Measurements from ENCODE around the gene ASPDH.

ASPDH gene

DNA sequence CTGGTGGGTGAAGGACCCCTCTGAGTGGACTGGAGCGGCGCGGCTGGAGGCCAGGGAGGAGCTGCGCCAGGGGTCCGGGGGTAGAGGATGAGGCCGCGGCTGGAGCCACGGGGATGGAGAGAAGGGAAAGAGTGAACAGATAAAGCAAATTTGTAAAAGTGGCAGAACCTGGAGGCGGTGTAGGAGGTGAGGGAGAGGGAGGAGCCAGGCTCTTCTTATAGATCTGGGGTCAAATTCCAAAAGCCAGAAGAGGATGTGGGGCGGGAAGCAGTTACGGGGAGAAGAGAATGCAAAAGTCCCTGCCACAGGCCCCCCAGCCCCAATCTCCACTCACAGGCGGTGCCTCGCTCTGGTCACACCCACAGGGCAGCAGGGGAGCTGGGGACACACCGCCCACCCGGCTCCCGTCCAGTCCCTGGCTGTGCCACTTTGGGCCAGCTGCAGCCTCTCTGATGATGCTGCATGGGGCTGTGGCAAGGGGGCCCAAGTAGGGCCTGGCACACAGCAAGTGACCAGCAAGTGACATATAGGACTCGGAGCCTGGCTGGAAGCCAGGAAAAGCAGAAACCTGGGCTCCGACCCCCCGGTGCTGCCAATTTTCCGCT is 43.4 kb upstream of the ASPDH start:
- peak overlapping the region; percentile 55 for H3K27ac ChIP-seq
- H3K4me3 ChIP-seq (ENCODE audit: low read depth, low read length), result no peak overlapping the region
- H3K9me3 ChIP-seq (ENCODE audit: severe bottlenecking), result no peaks in the 10 kb centered on the region
- TF ChIP-seq, protein P1, sequence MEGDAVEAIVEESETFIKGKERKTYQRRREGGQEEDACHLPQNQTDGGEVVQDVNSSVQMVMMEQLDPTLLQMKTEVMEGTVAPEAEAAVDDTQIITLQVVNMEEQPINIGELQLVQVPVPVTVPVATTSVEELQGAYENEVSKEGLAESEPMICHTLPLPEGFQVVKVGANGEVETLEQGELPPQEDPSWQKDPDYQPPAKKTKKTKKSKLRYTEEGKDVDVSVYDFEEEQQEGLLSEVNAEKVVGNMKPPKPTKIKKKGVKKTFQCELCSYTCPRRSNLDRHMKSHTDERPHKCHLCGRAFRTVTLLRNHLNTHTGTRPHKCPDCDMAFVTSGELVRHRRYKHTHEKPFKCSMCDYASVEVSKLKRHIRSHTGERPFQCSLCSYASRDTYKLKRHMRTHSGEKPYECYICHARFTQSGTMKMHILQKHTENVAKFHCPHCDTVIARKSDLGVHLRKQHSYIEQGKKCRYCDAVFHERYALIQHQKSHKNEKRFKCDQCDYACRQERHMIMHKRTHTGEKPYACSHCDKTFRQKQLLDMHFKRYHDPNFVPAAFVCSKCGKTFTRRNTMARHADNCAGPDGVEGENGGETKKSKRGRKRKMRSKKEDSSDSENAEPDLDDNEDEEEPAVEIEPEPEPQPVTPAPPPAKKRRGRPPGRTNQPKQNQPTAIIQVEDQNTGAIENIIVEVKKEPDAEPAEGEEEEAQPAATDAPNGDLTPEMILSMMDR (IDR thresholded peaks at IDR 0.05; ENCODE audit: low read depth, low read length), result no peak
- H3K36me3 ChIP-seq, result peaks cover 15% of the 10 kb centered on the region
- DNase-seq, result no peak
- no peaks in the 10 kb centered on the region for H3K27me3 ChIP-seq (ENCODE audit: insufficient read depth, low read depth, severe bottlenecking)

DNA sequence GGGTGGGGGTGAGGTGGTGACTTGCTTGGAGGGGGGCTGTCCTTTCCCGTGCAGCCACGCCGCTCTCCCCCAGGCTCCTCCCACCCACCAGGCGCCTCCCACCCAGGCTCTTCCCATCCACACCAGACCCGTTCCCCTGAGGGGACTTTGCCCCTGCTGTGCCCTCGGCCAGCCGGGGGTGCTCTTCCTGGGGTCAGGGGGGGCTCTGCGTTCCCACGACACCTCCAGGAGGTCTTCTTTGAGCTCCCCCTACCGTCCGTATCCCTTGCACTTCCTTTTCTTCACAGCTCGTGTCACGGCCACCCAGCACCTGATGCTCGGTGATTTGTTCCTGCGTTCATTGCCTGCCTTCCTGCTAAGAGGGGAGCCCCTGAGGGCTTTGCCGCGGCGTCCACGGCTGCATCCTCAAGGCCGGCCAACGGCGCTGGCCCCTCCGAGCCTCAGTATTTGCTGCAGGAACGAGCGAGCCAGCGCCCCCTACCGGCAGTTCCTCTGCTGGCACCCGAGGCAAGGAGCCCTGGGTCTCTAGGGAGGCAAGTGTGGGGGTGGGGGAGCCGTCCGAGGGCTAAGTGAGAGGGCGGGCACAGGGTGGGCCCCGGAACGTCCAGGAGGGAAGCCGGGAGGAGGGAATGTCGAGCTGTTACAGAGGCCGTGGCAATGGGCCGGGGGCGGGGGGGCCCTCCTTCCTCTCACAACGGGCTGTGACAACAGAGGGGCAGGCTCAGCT is 42.7 kb upstream of the ASPDH start:
- Histone ChIP-seq H3K4me3 (ENCODE audit: low read depth, low read length) (peak overlapping the region; percentile 46), H3K27me3 (ENCODE audit: insufficient read depth, low read depth, severe bottlenecking) (no peaks in the 10 kb centered on the region), H3K9me3 (ENCODE audit: severe bottlenecking) (no peaks in the 10 kb centered on the region), H3K27ac (peak overlapping the region; percentile 59), H3K36me3 (peaks cover 11% of the 10 kb centered on the region)
- TF ChIP-seq, protein P1 (IDR thresholded peaks at IDR 0.05; ENCODE audit: low read depth, low read length), result peak; percentile 80
- peak; percentile 93 for DNase-seq

DNA sequence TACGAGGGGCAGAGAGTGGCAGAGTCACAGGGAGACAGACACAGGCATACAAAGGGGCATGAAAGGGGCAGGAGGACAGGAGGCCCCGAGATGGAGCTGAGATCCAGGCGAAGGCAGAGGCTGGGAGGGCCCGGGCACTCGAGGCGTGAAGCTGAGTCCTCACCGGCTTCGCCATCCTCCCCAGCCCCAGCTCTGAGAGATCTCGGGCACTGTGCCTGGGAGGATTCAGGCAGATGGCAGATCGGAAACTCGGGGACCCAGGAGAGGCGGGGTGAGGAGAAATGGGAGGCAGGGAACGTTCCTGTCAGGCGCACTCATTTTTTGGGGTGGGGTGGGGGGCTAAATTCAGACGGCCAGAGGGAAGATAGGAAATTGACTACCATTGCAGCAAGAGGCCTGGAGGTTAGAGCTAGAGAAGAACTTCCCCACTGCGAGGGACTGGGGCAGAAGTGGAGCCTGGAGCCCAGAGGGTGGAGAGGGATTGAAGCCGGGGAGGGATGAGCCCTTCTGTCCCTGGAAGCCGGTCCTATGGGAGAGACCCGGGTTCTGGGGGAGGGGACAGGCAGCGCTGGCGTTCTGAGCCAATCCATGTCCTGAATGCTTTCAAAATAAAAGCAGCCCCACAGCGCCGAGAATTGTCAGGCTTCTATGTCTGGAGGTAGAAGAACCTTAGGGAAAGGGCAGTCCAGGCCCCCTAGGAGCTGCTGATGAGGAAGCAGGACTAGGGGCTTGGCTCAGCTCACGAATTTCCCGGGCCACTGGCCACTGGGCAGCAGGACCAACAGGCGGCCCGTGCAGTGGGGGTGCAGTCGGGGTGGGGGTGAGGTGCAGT is 42.0 kb upstream of the ASPDH start:
- Histone ChIP-seq H3K27me3 (ENCODE audit: insufficient read depth, low read depth, severe bottlenecking) (no peaks in the 10 kb centered on the region), H3K4me3 (ENCODE audit: low read depth, low read length) (peak overlapping the region; percentile 46), H3K9me3 (ENCODE audit: severe bottlenecking) (no peaks in the 10 kb centered on the region), H3K27ac (peak overlapping the region; percentile 28), H3K36me3 (peaks cover 10% of the 10 kb centered on the region)
- TF ChIP-seq, protein P1 (IDR thresholded peaks at IDR 0.05; ENCODE audit: low read depth, low read length), result no peak
- peak; percentile 52 for DNase-seq

DNA sequence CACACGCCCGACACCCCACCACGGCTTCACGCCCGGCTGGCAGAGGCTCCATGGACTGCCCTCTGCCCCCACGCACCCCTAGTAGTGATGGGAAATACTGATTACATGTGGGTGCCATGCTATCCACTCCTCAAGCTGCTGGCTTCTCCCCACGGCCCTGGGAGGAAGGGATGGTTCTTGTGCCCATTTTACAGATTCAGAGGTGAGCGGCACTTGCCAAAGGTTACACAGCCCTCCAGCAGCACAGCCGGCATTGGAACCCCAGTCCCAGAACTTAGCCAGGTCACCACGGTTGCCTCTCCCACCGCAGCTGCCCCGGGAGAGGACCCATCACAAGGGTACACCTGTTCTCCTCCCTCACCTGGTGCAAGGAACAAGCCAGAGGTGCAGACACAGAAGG is 41.3 kb upstream of the ASPDH start:
- TF ChIP-seq, protein P1 (IDR thresholded peaks at IDR 0.05; ENCODE audit: low read depth, low read length), result no peak
- Histone ChIP-seq H3K27ac (no peak overlapping the region), H3K9me3 (ENCODE audit: severe bottlenecking) (no peaks in the 10 kb centered on the region), H3K27me3 (ENCODE audit: insufficient read depth, low read depth, severe bottlenecking) (no peaks in the 10 kb centered on the region), H3K4me3 (ENCODE audit: low read depth, low read length) (no peak overlapping the region), H3K36me3 (peaks cover 10% of the 10 kb centered on the region)
- DNase-seq, result no peak

DNA sequence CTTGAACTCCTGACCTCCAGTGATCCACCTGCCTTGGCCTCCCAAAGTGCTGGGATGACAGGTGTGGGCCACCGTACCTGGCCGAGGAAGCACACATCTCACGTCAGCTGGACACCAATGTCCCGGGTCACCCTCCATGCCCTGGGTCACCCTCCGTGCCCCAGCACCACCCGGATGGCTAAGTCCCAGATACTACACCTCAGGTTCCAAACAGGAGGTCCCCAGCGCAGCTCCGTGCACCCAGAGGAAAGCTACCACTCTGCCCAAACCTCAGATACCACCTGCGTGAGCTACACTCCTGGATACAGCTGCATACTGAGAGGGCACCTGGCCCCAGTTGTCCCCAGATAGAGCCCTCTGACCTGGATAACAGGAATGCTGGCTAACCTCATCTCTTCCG is 40.5 kb upstream of the ASPDH start:
- Histone ChIP-seq H3K27me3 (ENCODE audit: insufficient read depth, low read depth, severe bottlenecking) (no peaks in the 10 kb centered on the region), H3K9me3 (ENCODE audit: severe bottlenecking) (no peaks in the 10 kb centered on the region), H3K36me3 (peaks cover 10% of the 10 kb centered on the region), H3K27ac (no peak overlapping the region), H3K4me3 (ENCODE audit: low read depth, low read length) (no peak overlapping the region)
- TF ChIP-seq, protein P1 (IDR thresholded peaks at IDR 0.05; ENCODE audit: low read depth, low read length), result no peak
- no peak for DNase-seq
